NCI-H1105 (cell line): Measurements from ENCODE around the gene SCO1.
A peak's percentile ranks its signal among the peaks of the same experiment; 100 is the strongest.
"Not testable (repeated sequence)": the region's sequence is repeated elsewhere in the genome, so short reads cannot be mapped to it uniquely, and the experiment has no call there.

Experiments
- DNase-seq: peaks from one replicate; lab custom pipeline; 2025; lab: John Stamatoyannopoulos, UW

SCO1 gene

DNA sequence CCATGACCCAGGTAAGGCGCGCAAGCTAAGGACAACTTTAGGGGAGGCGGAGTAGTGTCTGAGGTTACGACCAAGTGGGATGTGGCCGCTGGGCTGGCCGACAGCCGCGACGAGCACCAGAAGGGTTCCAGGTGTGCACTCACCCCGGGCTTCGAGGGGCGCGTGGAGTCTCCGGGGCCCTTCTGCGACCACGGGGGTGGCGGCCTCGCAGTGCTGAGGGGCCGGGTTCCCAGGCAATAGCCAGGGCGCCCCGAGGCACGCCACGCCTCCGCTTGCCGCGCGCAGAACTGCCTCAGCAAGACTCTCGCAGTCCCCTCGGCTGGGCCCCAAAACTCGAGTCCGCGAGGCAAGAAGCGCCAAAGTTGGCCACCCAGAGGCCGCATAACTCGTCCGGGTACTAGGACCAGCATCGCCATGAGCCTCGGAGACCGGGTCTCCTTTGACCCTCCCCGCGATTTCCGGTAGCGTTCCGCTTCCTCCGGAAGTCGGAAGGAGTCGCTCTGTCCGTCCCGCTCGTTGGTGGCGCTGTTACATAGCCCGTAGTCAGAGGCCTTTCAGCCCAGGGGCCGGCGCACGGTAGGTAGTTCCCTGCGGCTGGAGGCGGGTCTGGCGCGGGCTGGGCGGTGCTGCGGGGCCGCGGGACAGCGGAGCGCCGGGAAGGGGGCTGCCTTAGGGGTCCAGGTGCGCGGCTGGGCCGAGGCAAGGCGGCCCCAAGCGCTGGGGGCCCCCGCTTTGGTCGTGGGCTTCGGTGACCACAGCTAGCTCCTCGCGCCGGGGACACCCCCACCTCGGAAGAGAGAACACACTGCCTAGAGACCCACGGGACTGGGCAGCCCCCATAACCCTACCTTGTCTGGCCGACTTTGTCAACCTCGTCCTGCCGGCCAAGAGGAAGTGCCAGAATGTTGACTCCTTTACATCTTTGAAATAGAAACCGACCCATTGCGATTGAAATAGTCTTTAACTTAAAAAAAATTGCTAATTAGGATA, at the start of gene SCO1, which contains the start of gene ADPRM:
SCO1 (minus strand) TSS at position 442 of the 990 bp plus-strand sequence; CDS start at position 416, 26 bp downstream.
ADPRM (plus strand) TSS at position 503 of the 990 bp plus-strand sequence. CDS start 7,333 bp downstream, outside the sequence.
- DNase-seq: peak; percentile 92

DNA sequence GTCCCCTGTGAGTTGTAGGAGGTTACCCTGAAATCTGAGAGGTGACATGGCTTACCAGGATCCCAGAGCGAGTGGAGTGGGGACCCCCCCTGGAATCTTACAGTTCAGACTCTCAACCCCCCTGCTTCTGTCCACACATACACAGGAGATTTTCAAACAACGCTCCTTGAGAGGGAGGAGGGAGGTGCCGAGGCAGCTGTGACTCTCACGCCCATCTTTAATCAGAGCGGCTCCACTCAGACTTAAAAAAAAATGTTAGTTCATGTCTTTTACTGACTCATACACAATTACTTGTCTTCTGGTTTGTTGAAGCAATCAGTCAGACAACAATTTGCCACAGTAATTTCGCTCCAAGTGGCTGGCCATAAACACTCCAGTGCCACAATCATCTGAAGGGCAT, 47.9 kb upstream of the SCO1 start:
- DNase-seq: no peak

DNA sequence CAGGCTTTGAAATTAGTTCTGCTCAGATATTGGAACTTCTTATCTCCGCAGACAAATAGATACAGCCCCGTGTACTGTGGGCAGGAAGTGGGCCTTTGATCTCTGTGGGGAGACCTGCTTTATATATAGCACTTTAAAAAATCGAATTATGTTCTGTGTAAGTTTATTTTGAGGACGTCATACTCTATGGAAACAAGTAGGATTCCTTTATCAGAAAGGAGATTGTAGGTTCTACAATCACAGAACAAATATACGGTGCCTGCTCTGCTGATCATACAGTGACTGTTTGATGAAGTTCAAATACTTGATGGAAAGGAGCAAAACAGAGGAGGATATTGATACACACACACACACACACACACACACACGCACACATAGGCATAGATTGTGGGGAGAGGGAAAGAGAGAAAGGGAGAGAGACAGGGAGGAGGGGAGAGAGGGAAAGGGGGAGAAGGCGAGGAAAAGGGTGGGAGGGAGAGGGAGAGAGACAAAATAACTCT, 47.2 kb upstream of the SCO1 start:
- DNase-seq: no peak

DNA sequence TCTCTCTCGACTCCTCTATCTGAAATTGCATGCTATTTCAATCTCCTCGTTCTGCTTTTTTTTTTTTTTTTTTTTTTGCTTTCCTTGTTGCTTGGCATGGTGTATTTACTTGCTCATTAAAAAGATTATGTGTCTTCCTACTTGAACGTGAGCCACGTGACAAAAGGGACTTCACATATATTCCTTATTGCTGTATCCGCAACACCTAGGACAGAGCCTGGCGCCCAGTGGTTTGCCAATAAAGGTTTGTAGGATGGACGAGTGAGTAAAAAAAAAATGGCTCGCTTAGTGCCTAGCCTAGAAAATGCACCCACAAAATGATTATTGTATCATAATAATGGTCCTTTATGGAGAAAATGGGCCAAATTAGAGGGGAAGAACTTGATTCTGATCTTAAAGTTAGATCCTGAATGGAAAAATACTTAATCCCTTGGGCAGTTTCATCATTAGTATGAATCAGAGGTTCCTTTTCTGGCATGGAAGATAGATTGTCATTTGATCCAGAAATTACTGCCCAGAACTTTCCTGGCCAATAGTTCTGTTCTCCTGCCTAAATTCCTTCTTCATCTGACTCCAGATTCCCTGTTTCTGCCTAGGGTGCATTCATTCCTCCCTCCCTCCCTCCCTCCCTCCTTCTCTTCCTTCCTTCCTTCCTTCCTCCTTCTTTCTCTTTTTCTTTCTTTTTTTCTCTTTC, 46.1 kb upstream of the SCO1 start:
- DNase-seq: no peak

DNA sequence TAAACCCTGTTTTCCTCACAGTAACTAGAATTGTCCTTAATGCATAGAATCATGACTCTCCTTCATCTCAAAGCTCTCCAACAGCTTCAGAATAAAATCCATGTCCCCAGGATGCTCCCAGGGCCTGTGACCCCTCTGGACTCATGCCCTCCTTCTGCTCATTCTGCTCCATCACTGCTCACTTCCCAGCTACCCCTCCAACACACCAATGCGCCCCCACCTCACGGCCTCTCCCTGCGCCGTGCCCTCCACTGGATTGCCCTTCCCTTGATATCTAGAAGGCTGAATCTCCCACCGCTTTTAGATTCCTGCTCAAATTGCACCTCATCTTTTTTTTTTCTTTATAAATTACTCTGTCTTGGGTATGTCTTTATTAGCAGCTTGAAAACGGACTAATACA, 45.1 kb upstream of the SCO1 start:
- no peak for DNase-seq

DNA sequence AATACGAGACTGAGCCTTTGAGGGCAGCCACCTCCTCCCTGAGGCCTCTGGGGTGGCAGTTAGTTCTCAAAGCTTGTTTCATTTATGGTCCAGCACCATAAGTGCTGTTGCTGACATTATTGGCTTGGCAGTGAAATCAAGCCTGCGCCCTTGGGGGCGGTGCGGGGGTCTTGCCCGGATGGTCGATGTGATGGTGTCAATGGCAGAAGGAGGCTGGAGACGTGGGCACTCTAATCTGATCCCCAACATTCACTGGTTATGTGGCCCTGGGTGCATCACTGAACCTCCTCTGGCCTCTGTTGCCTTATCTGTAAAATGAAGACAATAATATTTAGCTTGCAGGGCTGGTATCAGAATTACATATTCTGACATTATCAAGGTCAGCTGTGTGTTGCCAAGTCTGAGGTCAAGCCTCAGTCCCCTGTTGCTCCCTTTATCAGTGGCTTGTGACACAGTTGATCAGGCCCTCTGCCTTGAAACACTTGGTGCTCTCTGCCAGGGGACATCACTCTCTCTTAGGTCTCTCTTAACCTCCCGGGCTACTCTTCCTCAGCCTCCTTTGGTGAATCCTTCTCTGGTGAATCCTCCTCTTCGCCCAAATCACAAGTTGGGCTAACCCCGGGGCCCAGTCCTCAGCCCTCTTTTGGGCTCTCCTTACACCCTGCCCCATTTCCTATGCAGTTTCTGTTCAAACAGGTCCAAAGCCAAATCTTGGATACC, 44.2 kb upstream of the SCO1 start:
- no peak for DNase-seq

DNA sequence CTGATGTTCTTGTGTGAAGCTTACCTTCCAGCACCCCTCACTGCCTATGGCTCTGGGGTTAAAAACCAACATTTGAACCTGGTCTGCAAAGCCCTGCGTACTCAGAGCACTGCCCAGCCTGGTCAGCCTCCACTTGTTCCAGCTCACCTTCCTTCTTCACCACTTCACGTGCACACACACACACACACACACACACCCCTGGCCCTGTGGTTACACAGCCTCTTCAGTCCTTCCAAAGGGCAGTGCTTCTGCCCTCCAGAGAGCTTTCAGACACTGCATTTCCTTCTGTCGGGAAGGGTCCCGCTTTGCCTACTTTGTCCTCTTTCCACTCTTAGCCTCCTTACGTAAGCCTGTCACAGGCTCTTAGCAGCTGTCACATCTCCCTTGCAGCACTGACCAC, 42.1 kb upstream of the SCO1 start:
- DNase-seq: no peak

DNA sequence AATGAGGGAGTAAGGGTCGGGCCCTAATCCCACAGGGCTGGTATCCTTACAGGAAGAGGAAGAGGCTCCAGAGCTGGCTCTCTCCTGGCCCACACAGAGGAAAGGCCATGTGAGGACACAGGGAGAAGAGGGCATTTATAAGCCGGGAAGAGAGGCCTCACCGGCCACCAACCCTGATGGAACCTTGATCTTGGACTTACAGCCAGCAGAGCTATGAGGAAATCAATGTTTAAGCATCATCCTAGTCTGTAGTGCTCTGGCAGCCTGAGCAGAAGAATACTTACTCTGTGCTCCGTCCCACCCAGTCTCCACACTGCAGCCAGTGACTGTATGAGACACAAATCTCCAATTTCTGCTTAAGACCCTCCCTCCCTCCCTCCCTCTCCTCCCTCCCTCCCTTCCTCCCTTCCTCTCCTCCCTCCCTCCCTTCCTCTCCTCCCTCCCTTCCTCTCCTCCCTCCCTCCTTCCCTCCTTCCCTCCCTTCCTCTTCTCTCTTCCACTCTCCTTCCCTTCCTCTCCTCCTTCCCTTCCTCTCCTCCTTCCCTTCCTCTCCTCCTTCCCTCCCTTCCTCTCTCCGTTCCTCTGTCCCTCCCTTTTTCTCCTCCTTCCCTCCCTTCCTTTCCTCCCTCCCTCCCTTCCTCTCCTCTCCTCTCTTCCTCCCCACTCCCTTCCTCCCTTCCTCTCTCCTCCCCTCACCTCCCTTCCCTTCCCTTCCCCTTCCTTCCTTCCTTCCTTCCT, 41.4 kb upstream of the SCO1 start:
- DNase-seq: no peak

DNA sequence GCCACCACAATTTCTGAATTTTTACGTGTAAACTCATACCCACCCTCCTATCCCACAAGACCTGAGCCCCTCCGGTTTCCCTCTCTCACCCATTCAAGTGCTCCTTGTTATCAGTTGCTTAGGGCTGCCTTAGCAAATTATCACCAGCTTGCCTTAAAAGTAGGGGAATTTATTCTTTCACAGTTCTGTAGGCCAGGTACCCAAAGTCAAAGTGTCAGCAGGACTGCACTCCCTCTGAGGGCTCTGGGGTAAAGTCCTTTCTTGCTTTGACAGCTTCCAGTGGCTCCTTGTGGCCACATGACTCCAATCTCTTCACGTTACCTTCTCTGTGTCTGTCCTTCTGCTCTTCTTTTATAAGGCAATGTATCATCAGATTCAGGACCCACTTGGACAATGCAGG, 40.4 kb upstream of the SCO1 start:
- DNase-seq: no peak

DNA sequence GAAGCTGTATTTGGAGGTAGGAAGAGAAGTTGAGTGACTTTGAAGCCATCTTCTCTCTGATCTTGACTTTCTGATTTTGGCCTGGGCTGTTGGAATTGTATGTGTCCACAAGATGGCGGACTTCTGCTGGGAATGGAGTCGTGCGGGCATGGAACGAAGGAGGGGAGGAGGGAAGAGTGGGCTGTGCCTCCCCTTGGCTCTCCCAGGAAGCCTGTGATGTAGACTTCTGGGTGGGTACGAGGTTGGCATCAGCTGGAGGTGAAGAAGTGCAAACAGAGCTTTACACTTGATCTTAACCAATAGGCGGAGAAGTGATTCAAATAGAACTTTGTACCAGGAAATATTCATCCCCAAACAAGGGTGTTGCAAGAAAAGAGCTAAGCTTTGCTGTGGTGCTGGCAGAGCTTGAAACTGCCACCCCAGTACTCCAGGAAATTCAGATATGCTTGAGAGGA, 39.9 kb upstream of the SCO1 start:
- DNase-seq: peak; percentile 46

DNA sequence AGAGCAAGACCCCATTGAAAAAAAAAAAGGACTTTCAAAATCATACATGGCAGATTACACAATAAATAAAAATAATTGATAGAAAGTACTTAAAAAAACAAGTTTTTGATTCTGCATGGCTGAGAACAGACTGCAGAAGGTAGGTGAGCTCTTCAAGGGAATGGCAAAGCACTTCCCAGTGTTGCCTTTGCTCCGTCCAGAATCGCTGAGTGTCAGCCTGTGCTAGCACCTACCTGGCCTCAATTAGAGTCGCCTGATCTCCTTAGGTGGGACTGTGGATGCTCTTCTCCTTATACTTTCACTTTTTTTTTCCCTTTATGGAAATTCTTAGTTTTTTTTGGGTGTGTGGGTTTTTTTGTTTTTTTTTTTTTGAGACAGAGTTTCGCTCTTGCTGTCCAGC, 38.5 kb upstream of the SCO1 start:
- DNase-seq: no peak

DNA sequence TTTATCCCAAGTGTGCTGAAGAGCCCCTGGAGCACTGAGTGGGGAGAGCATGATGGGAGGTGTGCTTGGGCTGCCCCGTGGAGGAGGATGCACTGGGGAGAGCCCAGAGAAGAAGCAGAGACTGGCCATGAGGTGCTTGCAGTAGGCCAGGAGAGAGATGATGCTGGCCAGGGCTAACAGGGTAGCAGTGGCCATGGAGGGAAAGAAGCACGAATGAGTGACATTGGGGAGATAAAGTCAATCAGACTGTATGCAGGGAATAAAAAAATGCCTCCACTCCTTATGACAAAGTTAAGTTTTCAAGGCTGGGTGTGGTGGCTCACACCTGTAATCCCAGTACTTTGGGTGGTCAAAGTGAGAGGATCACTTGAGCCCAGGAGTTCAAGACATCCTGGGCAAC, 37.9 kb upstream of the SCO1 start:
- no peak for DNase-seq

DNA sequence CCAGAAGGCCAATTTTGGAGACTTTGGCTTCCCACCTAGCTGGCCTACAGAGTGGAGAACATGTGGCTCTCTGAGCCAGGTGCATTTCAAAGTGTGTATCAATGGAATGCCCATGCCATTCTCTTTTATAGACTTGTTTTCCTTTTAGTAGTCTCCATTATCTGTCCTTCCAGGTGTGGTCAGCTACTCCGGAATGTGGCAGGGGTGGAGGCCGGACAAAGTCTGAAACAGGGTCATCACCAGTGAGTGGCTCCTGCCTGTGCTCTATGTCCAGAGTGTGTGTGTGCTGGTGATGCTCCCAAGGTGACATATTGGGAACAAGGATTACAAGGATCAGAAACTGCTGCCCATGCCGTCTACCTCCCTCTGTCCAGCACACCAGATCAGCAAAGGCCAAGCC, 36.3 kb upstream of the SCO1 start:
- DNase-seq: no peak

DNA sequence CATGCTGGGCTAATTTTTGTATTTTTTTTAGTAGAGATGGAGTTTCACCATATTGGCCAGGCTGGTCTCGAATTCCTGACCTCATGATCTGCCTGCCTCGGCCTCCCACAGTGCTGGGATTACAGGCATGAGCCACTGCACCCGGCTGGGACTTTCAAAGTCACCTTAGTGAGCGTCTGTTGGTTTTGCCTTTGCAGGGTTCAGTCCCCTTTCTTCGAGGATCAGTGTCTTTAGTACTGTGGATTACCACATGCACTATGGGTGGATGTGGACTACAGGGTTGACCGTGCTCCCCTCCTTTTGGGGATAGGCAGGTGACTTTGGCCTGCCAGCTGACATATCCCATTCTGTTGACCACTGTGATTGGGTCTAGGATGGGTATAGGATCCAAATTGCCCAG, 34.8 kb upstream of the SCO1 start:
- DNase-seq: not testable (repeated sequence)

DNA sequence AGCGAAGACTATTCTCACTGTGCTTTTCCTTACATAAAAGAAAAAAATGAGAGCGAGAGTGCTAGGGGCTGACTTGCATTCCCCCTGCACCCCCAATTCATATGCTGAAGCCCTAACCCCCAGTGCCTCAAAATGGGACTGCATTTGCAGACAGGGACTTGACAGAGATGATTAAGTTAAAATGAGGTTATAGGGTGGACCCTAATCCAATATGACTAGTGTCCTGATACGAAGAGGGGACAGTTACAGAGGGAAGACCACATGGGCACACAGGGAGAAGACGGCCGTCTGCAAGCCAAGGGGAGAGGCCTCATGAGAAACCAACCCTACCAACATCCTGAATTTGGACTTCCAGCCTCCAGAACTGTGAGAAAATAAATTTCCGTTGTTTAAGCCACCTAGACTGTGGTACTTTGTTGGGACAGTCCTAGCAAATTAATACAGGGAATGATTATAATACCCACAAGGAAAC, 34.1 kb upstream of the SCO1 start:
- no peak for DNase-seq

DNA sequence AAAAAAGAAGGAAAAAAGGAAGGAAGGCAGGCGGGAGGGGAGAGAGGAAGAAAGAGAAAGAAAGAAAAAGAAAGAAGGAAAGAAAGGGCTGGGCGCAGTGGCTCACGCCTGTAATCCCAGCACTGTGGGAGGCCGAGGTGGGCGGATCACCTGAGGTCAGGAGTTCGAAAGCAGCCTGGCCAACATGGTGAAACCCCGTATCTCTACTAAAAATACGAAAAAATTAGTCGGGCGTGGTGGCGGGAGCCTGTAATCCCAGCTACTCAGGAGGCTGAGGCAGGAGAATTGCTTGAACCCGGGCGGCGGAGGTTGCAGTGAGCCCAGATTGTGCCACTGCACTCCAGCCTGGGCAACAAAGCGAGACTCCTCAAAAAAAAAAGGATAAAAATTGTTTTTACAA, 32.9 kb upstream of the SCO1 start:
- DNase-seq: not testable (repeated sequence)

DNA sequence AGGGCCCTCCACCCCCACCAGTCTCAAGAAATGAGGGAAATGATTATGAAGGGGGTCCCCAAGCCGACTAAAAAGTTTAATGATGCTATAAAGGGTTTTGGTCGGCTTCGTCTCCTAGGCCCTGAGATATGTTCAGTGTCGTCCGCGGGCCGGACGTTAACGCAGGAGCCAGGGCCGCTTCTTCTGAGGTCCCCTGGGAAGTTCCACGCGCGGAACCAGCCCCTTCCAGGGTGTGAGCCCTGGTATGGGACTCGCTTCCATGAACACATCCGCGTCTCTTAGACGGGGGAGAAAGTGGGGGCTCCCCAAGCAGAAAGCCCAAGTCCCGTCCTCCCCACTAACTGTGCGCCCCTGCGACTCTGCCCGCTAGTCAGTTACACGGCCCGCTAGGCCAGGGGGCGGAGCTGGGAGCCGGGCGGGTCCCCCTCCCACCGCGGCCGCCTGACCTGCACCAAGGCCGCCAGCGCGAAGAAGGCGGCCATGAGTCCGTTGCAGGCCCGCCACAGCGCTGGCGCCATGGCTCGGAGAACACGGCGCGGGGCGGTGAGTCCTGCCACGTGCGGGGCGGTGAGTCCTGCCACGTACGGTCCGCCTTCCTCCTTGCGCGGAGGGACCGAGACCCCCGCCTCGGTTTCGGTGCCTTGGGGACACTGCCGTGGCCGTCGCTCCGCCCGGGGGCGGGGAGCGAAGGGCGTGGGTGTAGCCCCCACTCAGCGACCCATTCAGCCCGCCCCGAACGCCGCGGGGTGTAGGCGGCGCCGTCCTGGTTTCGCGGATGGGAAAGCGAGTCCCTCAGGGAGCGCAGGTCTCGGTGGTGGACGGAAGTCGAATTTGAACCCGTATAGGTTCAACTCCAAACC, 32.2 kb upstream of the SCO1 start, which contains the start of gene TMEM220:
TMEM220 (minus strand) TSS at position 690 of the 860 bp plus-strand sequence; CDS start at position 518, 172 bp downstream.
- peak; percentile 57 for DNase-seq

DNA sequence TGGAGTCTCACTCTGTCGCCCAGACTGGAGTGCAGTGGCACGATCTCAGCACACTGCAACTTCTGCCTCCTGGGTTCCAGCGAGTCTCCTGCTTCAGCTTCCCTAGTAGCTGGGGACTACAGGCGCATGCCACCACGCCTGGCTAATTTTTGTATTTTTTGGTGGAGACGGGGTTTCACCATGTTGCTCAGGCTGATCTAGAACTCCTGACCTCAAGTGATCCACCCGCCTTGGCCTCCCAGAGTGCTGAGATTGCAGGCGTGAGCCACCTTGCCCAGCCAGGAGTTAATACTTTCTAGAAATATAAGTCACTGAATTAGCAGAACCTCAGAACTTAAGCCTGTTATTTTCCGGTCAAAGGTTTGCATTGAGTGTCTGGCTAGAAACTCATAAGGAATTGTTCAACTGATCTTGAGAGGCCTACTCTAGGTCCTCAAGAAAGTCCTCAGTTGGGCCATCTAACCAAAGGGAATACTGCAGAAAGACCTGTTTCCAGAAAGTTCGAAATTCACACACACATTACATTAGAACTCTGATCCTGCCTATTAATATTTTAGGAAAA, 31.1 kb upstream of the SCO1 start:
- DNase-seq: no peak

DNA sequence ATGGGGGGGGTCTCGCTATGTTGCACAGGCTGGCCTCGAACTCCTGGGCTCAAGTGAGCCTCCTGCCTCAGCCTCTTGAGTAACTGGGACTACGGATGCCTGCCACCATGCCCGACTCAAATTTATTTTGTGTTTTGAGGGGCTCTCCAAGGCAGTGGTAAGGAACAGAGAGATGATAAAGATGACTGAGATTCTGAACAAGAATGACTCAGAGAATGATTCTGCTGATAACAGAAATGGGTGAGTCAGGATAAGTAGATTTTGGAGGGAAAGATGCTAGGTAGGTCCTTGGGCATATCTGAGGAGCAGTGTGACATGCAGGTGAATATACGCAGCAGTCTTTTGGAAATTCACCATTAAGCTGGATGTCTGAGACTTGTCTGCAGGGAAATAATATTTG, 29.9 kb upstream of the SCO1 start:
- DNase-seq: no peak

DNA sequence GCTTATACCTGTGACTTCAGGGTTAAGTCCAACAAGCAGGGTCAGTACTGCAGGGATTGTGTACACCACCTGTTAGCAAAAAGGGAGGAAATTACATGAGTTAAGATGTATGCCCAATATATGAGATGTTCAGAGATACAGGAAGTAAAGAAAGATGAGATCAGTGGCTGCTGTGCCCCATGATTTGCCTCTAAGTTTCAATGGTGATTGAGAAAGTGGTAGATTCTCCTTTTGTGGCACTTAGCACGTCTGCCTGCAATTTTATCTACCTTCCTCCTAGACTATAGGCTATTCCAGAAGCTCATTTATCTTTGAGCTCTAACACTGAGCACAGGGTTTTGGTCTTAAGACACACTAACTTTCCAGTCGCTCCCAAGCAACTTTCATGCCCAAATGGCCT, 28.9 kb upstream of the SCO1 start:
- DNase-seq: no peak
